Measurements from ENCODE around the gene PICK1. TPM values are rescaled to one million over a fixed set of nuclear protein-coding genes. Genes with fewer than 3 reads are reported as not detected.

The PICK1 gene
- 14.2 TPM in 2 replicates for total RNA-seq

GRCh38 chr22:38056969-38057891 lies at the start of gene PICK1:
PICK1 (plus strand) TSS chr22:38057404; CDS start chr22:38057810, 406 bp downstream.
- peak; percentile 88 for DNase-seq (ENCODE audit: low read depth)
- no peak for TF ChIP-seq CTCF (IDR thresholded peaks at IDR 0.05; ENCODE audit: insufficient read depth, low read depth, low read length)
- peak within 1 kb of the TSS; percentile 63 for H3K4me3 ChIP-seq (ENCODE audit: low read depth, low read length)

DNA sequence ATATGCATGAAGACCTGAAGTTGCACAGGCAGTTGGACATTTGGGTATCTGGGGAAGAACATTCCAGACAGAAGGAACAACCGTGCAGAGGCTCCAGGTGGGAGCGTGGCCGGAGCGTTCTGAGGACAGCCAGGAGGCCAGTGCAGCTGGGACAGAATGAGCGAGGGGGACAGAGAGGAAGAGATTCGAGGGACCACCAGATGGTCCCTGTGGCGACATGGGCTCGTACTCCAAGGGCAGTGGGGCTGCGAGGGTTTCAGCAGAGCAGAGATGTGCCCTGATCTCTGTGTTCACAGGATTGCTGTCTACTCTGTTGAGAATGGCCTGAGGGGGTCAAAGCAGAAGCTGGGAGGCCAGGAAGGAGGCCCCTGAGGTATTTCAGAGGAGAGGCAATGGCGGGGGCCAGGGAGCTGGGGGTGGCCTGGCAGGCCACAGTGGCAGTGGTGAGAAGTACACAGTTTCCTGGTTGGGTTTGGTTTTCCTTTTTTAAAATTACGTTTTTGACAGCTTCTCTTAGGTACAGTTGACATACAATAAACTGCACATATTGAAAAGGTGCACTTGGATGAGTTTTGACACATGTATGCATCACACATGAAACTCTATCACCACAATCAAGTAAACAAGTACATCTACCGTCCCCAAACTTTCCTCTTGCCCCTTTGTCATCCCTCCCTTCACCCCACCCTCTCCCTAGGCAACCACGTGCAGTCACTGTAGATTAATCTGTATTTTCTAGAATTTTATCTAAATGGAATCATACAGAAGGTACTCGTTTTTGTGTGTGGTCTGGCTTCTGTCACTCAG lies 48.0 kb upstream of the PICK1 start:
- no peak for DNase-seq (ENCODE audit: low read depth)
- no peak for TF ChIP-seq CTCF (IDR thresholded peaks at IDR 0.05; ENCODE audit: insufficient read depth, low read depth, low read length)
- H3K4me3 ChIP-seq (ENCODE audit: low read depth, low read length): no peak overlapping the region

- no peak for TF ChIP-seq CTCF (IDR thresholded peaks at IDR 0.05; ENCODE audit: insufficient read depth, low read depth, low read length)
- no peak overlapping the region for H3K4me3 ChIP-seq (ENCODE audit: low read depth, low read length)
- DNase-seq (ENCODE audit: low read depth): no peak
Observed at GRCh38 chr22:38012604-38013072, 44.6 kb upstream of the PICK1 start.

GRCh38 chr22:38014083-38014482 lies 43.1 kb upstream of the PICK1 start:
- H3K4me3 ChIP-seq (ENCODE audit: low read depth, low read length): no peak overlapping the region
- DNase-seq (ENCODE audit: low read depth): no peak
- no peak for TF ChIP-seq CTCF (IDR thresholded peaks at IDR 0.05; ENCODE audit: insufficient read depth, low read depth, low read length)

GRCh38 chr22:38016182-38017151 lies 40.7 kb upstream of the PICK1 start:
- no peak for DNase-seq (ENCODE audit: low read depth)
- H3K4me3 ChIP-seq (ENCODE audit: low read depth, low read length): no peak overlapping the region
- no peak for TF ChIP-seq CTCF (IDR thresholded peaks at IDR 0.05; ENCODE audit: insufficient read depth, low read depth, low read length)

All from fibroblast of villous mesenchyme (primary cell).